Mucosa of stomach (tissue), 1 donor: ENCODE results near the gene C16orf92.

ENCODE experiments used
- H3K27me3 ChIP-seq: one replicate; pipeline ENCODE4 v1.7.0; 2013; ENCODE audit warnings: mild to moderate bottlenecking, low read length; ENCODE audit not compliant: control insufficient read depth, insufficient read depth
- H3K36me3 ChIP-seq: one replicate; pipeline ENCODE4 v1.7.0; 2013; ENCODE audit warnings: low read length; ENCODE audit not compliant: control insufficient read depth, insufficient read depth
- H3K4me1 ChIP-seq: one replicate; pipeline ENCODE4 v1.7.0; 2013; ENCODE audit warnings: mild to moderate bottlenecking, low read length; ENCODE audit not compliant: control insufficient read depth, insufficient read depth
- H3K4me3 ChIP-seq: one replicate; pipeline ENCODE4 v1.7.0; 2013; ENCODE audit warnings: low read length
- H3K9ac ChIP-seq: one replicate; pipeline ENCODE4 v1.7.0; 2013; ENCODE audit warnings: mild to moderate bottlenecking, low read length, moderate library complexity
- H3K9me3 ChIP-seq: one replicate; pipeline ENCODE4 v1.7.0; 2013; ENCODE audit warnings: mild to moderate bottlenecking, low read length, moderate library complexity; ENCODE audit not compliant: control insufficient read depth
- donor health status: Pancreatic carcinoma.

The C16orf92 gene

DNA sequence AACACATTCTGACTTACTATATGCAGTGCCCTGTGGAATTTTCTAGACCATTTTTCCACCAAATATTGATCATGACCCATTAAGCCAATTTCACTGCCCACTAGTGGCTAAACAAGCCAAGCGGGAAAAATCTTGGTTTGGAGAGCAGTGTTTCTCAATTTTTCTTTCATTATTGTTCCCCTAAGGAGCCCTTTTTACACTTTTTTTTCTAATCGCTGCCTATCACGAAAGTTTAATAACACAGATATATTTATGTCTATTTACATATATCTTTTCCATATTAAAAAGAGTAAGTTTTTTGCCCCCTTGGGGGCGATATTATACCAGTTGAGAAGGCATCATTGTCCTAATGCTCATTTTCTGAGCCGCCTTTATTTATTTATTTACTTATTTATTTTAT is 18.8 kb downstream of the C16orf92 start:
- peaks cover 10% of the 10 kb centered on the region for H3K27me3 ChIP-seq
- H3K9ac ChIP-seq, result no peak overlapping the region
- H3K36me3 ChIP-seq, result no peaks in the 10 kb centered on the region
- H3K9me3 ChIP-seq, result no peaks in the 10 kb centered on the region
- H3K4me3 ChIP-seq, result no peak overlapping the region
- no peaks in the 10 kb centered on the region for H3K4me1 ChIP-seq

- H3K9ac ChIP-seq, result no peak overlapping the region
- H3K4me3 ChIP-seq, result no peak overlapping the region
- no peaks in the 10 kb centered on the region for H3K9me3 ChIP-seq
- H3K36me3 ChIP-seq, result no peaks in the 10 kb centered on the region
- H3K4me1 ChIP-seq, result no peaks in the 10 kb centered on the region
- H3K27me3 ChIP-seq, result peaks cover 10% of the 10 kb centered on the region
Observed at GRCh38 chr16:30046178-30046577, 23.2 kb downstream of the C16orf92 start.

- H3K36me3 ChIP-seq, result no peaks in the 10 kb centered on the region
- no peaks in the 10 kb centered on the region for H3K9me3 ChIP-seq
- H3K4me3 ChIP-seq, result no peak overlapping the region
- no peaks in the 10 kb centered on the region for H3K4me1 ChIP-seq
- peaks cover 10% of the 10 kb centered on the region for H3K27me3 ChIP-seq
- H3K9ac ChIP-seq, result no peak overlapping the region
Observed at GRCh38 chr16:30046588-30046987, 23.6 kb downstream of the C16orf92 start.

GRCh38 chr16:30049871-30050270 is 26.9 kb downstream of the C16orf92 start:
- Histone ChIP-seq H3K27me3 (peaks cover 10% of the 10 kb centered on the region), H3K4me1 (peaks cover 11% of the 10 kb centered on the region), H3K36me3 (no peaks in the 10 kb centered on the region), H3K4me3 (no peak overlapping the region), H3K9me3 (no peaks in the 10 kb centered on the region), H3K9ac (no peak overlapping the region)

- Histone ChIP-seq H3K36me3 (no peaks in the 10 kb centered on the region), H3K27me3 (peaks cover under 1% of the 10 kb centered on the region), H3K4me1 (peaks cover 20% of the 10 kb centered on the region), H3K9ac (no peak overlapping the region), H3K9me3 (no peaks in the 10 kb centered on the region), H3K4me3 (no peak overlapping the region)
Observed at GRCh38 chr16:30051518-30051917, 28.5 kb downstream of the C16orf92 start.

DNA sequence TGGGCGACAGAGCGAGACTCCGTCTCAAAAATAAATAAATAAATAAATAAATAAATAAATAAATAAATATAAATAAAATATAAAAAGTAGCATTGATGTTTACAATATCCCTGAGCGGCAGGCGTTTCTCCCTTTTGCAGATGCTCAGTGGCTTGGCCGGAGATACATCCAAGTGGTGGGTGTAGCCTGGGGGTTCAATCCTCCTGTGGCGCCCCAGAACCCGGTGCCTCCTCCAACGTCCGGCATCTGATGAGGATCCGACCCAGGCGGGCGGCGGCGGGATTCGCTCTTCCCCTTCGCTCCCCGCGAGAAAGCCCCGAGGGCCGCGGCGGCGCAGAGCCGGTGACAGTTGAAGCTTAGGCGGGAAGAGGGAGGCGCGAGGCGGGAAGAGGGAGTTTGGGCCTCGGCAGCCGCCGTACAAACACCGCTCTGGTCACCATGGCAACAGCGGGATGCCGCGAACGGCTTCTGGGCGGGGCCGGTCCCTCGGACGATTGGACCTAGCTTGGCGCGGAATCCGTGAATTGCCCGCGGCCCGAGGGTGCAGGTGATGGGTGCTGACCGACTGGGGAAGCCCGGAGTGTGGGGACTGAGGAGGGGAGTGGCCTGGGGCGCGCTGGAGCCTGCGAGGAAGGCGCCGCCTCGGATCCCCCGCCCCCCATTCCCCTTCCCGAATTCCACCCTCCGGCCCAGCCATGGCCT is 29.8 kb downstream of the C16orf92 start:
- peak overlapping the region; percentile 77 for H3K4me3 ChIP-seq
- peak overlapping the region; percentile 65 for H3K9ac ChIP-seq
- no peaks in the 10 kb centered on the region for H3K27me3 ChIP-seq
- no peaks in the 10 kb centered on the region for H3K36me3 ChIP-seq
- peaks cover 20% of the 10 kb centered on the region for H3K4me1 ChIP-seq
- H3K9me3 ChIP-seq, result no peaks in the 10 kb centered on the region

GRCh38 chr16:30053376-30054015 is 30.5 kb downstream of the C16orf92 start:
- Histone ChIP-seq H3K4me1 (peaks cover 20% of the 10 kb centered on the region), H3K27me3 (no peaks in the 10 kb centered on the region), H3K4me3 (peak overlapping the region; percentile 77), H3K9me3 (no peaks in the 10 kb centered on the region), H3K9ac (peak overlapping the region; percentile 65), H3K36me3 (no peaks in the 10 kb centered on the region)

- H3K27me3 ChIP-seq, result no peaks in the 10 kb centered on the region
- H3K4me1 ChIP-seq, result peaks cover 20% of the 10 kb centered on the region
- no peaks in the 10 kb centered on the region for H3K36me3 ChIP-seq
- H3K9me3 ChIP-seq, result no peaks in the 10 kb centered on the region
- no peak overlapping the region for H3K4me3 ChIP-seq
- no peak overlapping the region for H3K9ac ChIP-seq
Observed at GRCh38 chr16:30054451-30054850, 31.5 kb downstream of the C16orf92 start.

- Histone ChIP-seq H3K9ac (no peak overlapping the region), H3K4me1 (peaks cover 20% of the 10 kb centered on the region), H3K36me3 (no peaks in the 10 kb centered on the region), H3K9me3 (no peaks in the 10 kb centered on the region), H3K27me3 (no peaks in the 10 kb centered on the region), H3K4me3 (no peak overlapping the region)
Observed at GRCh38 chr16:30054959-30055553, 32.1 kb downstream of the C16orf92 start.

- Histone ChIP-seq H3K4me3 (no peak overlapping the region), H3K27me3 (no peaks in the 10 kb centered on the region), H3K4me1 (peaks cover 22% of the 10 kb centered on the region), H3K9me3 (no peaks in the 10 kb centered on the region), H3K36me3 (no peaks in the 10 kb centered on the region), H3K9ac (no peak overlapping the region)
Observed at GRCh38 chr16:30060346-30060745, 37.3 kb downstream of the C16orf92 start.

- no peaks in the 10 kb centered on the region for H3K36me3 ChIP-seq
- no peaks in the 10 kb centered on the region for H3K9me3 ChIP-seq
- H3K4me1 ChIP-seq, result peaks cover 17% of the 10 kb centered on the region
- no peaks in the 10 kb centered on the region for H3K27me3 ChIP-seq
- no peak overlapping the region for H3K4me3 ChIP-seq
- H3K9ac ChIP-seq, result no peak overlapping the region
Observed at GRCh38 chr16:30060836-30061554, 38.0 kb downstream of the C16orf92 start.
